Activated CD4-positive, alpha-beta T cell treated with anti-CD3 and anti-CD28 coated beads, Interleukin-2, amount 10 ng/mL, durations not matched to agents 7 days and 5 days (primary cell): Measurements from ENCODE around the gene GRIK4. TPM values are rescaled to one million over a fixed set of nuclear protein-coding genes. Genes with fewer than 3 reads are reported as not detected.

Experiments used
- CTCF ChIA-PET: fragments of 350-600 bp; sonication (Branson Sonifier 250); formaldehyde crosslinking; loops from one replicate; lab custom pipeline; 2021; ENCODE audit warnings: antibody characterized with exemption; lab: Charles Lee
- POLR2A ChIA-PET: fragments of 350-600 bp; sonication (Branson Sonifier 250); formaldehyde crosslinking; loops from one replicate; lab custom pipeline; 2021; ENCODE audit warnings: antibody characterized with exemption; lab: Charles Lee
- DNase-seq: peaks from one replicate; pipeline ENCODE4 v3.0.0-alpha.2; 2020
- H3K27ac Mint-ChIP-seq: one replicate; pipeline ENCODE4 v1.8.0; 2021; ENCODE audit warnings: mild to moderate bottlenecking, moderate library complexity, mixed read lengths
- H3K27me3 Mint-ChIP-seq: one replicate; pipeline ENCODE4 v1.8.0; 2021; ENCODE audit warnings: mixed read lengths
- H3K36me3 Mint-ChIP-seq: one replicate; pipeline ENCODE4 v1.8.0; 2021; ENCODE audit warnings: low read depth, mixed read lengths
- H3K4me1 Mint-ChIP-seq: one replicate; pipeline ENCODE4 v1.8.0; 2021; ENCODE audit warnings: mixed read lengths
- H3K4me3 Mint-ChIP-seq: one replicate; pipeline ENCODE4 v1.8.0; 2021; ENCODE audit warnings: mild to moderate bottlenecking, moderate library complexity, mixed read lengths
- H3K9me3 Mint-ChIP-seq: one replicate; pipeline ENCODE4 v1.8.0; 2021; ENCODE audit warnings: mixed read lengths
- total RNA-seq, 2 experiments: library from RNA; stranded (reverse); gene quantifications; one replicate each; pipeline ENCODE4 v1.2.3, GENCODE V29; 2021

Gene GRIK4
- total RNA-seq, 2 experiments from 2014 or later: not detected

- Mint-ChIP-seq H3K4me3 (no peak overlapping the region), H3K9me3 (peaks cover 4% of the 10 kb centered on the region), H3K27ac (no peak overlapping the region), H3K36me3 (no peaks in the 10 kb centered on the region), H3K4me1 (no peaks in the 10 kb centered on the region), H3K27me3 (peaks cover 3% of the 10 kb centered on the region)
- ChIA-PET CTCF (interaction anchor here (1.2 kb wide), 1 partner anchor 19 kb away, joined by 3 read pairs; no protein-coding TSS in a partner anchor), POLR2A (no interaction called here)
- DNase-seq: no peak
Measured at GRCh38 chr11:120878781-120879180, 367.2 kb downstream of the GRIK4 start.

- ChIA-PET CTCF (no interaction called here), POLR2A (no interaction called here)
- no peaks in the 10 kb centered on the region for H3K4me1 Mint-ChIP-seq
- H3K4me3 Mint-ChIP-seq: no peak overlapping the region
- H3K9me3 Mint-ChIP-seq: peaks cover 4% of the 10 kb centered on the region
- no peak overlapping the region for H3K27ac Mint-ChIP-seq
- H3K36me3 Mint-ChIP-seq: no peaks in the 10 kb centered on the region
- peaks cover 3% of the 10 kb centered on the region for H3K27me3 Mint-ChIP-seq
- no peak for DNase-seq
Measured at GRCh38 chr11:120880498-120881175, 369.1 kb downstream of the GRIK4 start.

GRCh38 chr11:120881596-120881995 is 370.0 kb downstream of the GRIK4 start:
- H3K27ac Mint-ChIP-seq: no peak overlapping the region
- no peak for DNase-seq
- no peaks in the 10 kb centered on the region for H3K4me1 Mint-ChIP-seq
- POLR2A ChIA-PET: no interaction called here
- CTCF ChIA-PET: interaction anchor here (1.2 kb wide), 1 partner anchor 43 kb away, joined by 4 read pairs; no protein-coding TSS in a partner anchor
- H3K36me3 Mint-ChIP-seq: no peaks in the 10 kb centered on the region
- no peak overlapping the region for H3K4me3 Mint-ChIP-seq
- H3K27me3 Mint-ChIP-seq: peaks cover 3% of the 10 kb centered on the region
- H3K9me3 Mint-ChIP-seq: no peaks in the 10 kb centered on the region

- Mint-ChIP-seq H3K4me1 (no peaks in the 10 kb centered on the region), H3K27me3 (peaks cover 7% of the 10 kb centered on the region), H3K9me3 (no peaks in the 10 kb centered on the region), H3K4me3 (no peak overlapping the region), H3K27ac (no peak overlapping the region), H3K36me3 (no peaks in the 10 kb centered on the region)
- no peak for DNase-seq
- CTCF ChIA-PET: interaction anchor here (1.2 kb wide), 1 partner anchor 42 kb away, joined by 4 read pairs; no protein-coding TSS in a partner anchor
- POLR2A ChIA-PET: no interaction called here
Measured at GRCh38 chr11:120882175-120882574, 370.6 kb downstream of the GRIK4 start.

GRCh38 chr11:120883404-120884080 is 372.0 kb downstream of the GRIK4 start:
- ChIA-PET CTCF (no interaction called here), POLR2A (no interaction called here)
- H3K9me3 Mint-ChIP-seq: no peaks in the 10 kb centered on the region
- H3K27ac Mint-ChIP-seq: no peak overlapping the region
- no peak for DNase-seq
- no peaks in the 10 kb centered on the region for H3K36me3 Mint-ChIP-seq
- H3K4me1 Mint-ChIP-seq: no peaks in the 10 kb centered on the region
- no peak overlapping the region for H3K4me3 Mint-ChIP-seq
- peaks cover 10% of the 10 kb centered on the region for H3K27me3 Mint-ChIP-seq

- Mint-ChIP-seq H3K27me3 (peaks cover 13% of the 10 kb centered on the region), H3K9me3 (no peaks in the 10 kb centered on the region), H3K36me3 (no peaks in the 10 kb centered on the region), H3K27ac (no peak overlapping the region), H3K4me1 (no peaks in the 10 kb centered on the region), H3K4me3 (no peak overlapping the region)
- ChIA-PET CTCF (no interaction called here), POLR2A (no interaction called here)
- DNase-seq: no peak
Measured at GRCh38 chr11:120884154-120885020, 372.8 kb downstream of the GRIK4 start.

- Mint-ChIP-seq H3K36me3 (no peaks in the 10 kb centered on the region), H3K4me3 (no peak overlapping the region), H3K9me3 (no peaks in the 10 kb centered on the region), H3K4me1 (no peaks in the 10 kb centered on the region), H3K27me3 (peaks cover 10% of the 10 kb centered on the region), H3K27ac (no peak overlapping the region)
- no peak for DNase-seq
- POLR2A ChIA-PET: no interaction called here
- CTCF ChIA-PET: no interaction called here
Measured at GRCh38 chr11:120890609-120891320, 379.2 kb downstream of the GRIK4 start.

GRCh38 chr11:120893440-120894201 is 382.1 kb downstream of the GRIK4 start:
- POLR2A ChIA-PET: no interaction called here
- H3K4me3 Mint-ChIP-seq: no peak overlapping the region
- CTCF ChIA-PET: no interaction called here
- no peaks in the 10 kb centered on the region for H3K36me3 Mint-ChIP-seq
- DNase-seq: no peak
- H3K27ac Mint-ChIP-seq: no peak overlapping the region
- H3K27me3 Mint-ChIP-seq: peaks cover 2% of the 10 kb centered on the region
- no peaks in the 10 kb centered on the region for H3K9me3 Mint-ChIP-seq
- H3K4me1 Mint-ChIP-seq: no peaks in the 10 kb centered on the region

GRCh38 chr11:120894202-120894985 is 382.8 kb downstream of the GRIK4 start:
- CTCF ChIA-PET: no interaction called here
- DNase-seq: no peak
- Mint-ChIP-seq H3K27ac (no peak overlapping the region), H3K36me3 (no peaks in the 10 kb centered on the region), H3K27me3 (no peaks in the 10 kb centered on the region), H3K4me1 (no peaks in the 10 kb centered on the region), H3K9me3 (no peaks in the 10 kb centered on the region), H3K4me3 (no peak overlapping the region)
- POLR2A ChIA-PET: no interaction called here

- H3K36me3 Mint-ChIP-seq: no peaks in the 10 kb centered on the region
- H3K4me1 Mint-ChIP-seq: no peaks in the 10 kb centered on the region
- H3K27me3 Mint-ChIP-seq: no peaks in the 10 kb centered on the region
- POLR2A ChIA-PET: no interaction called here
- H3K27ac Mint-ChIP-seq: no peak overlapping the region
- H3K9me3 Mint-ChIP-seq: no peaks in the 10 kb centered on the region
- CTCF ChIA-PET: no interaction called here
- H3K4me3 Mint-ChIP-seq: no peak overlapping the region
- DNase-seq: no peak
Measured at GRCh38 chr11:120896687-120897086, 385.1 kb downstream of the GRIK4 start.

- Mint-ChIP-seq H3K4me3 (no peak overlapping the region), H3K9me3 (no peaks in the 10 kb centered on the region), H3K4me1 (no peaks in the 10 kb centered on the region), H3K27me3 (no peaks in the 10 kb centered on the region), H3K36me3 (no peaks in the 10 kb centered on the region), H3K27ac (no peak overlapping the region)
- CTCF ChIA-PET: interaction anchor here (0.6 kb wide), 1 partner anchor 296 kb away, joined by 3 read pairs; no protein-coding TSS in a partner anchor
- POLR2A ChIA-PET: no interaction called here
- no peak for DNase-seq
Measured at GRCh38 chr11:120898568-120898967, 387.0 kb downstream of the GRIK4 start.
